Liver (tissue), 9 donors: Measurements from ENCODE around the gene KIF4A. TPM values are rescaled to one million over a fixed set of nuclear protein-coding genes. Genes with fewer than 3 reads are reported as not detected.
"Not testable (repeated sequence)": the region's sequence is repeated elsewhere in the genome, so short reads cannot be mapped to it uniquely, and the experiment has no call there.

ENCODE experiments used
- DNase-seq: peaks from one replicate; pipeline ENCODE4 v3.0.0-alpha.2; 2017; ENCODE audit warnings: low spot score
- H3K27ac ChIP-seq, 2 donors: one replicate each; pipeline ENCODE4 v1.7.0; 2013; ENCODE audit warnings: inconsistent platforms in 2 of 2, low read length in 2 of 2, control low read depth in 1 of 2, low read depth in 1 of 2, mild to moderate bottlenecking in 1 of 2
- H3K27me3 ChIP-seq, 4 donors: one replicate each; pipeline versions ENCODE4 v1.6.1 to v1.7.0; 2013; ENCODE audit warnings: low read length in 3 of 4, inconsistent platforms in 1 of 4, mild to moderate bottlenecking in 1 of 4, moderate library complexity in 1 of 4; ENCODE audit not compliant: control insufficient read depth in 4 of 4, insufficient read depth in 4 of 4
- H3K36me3 ChIP-seq, 4 donors: one replicate each; pipeline versions ENCODE4 v1.6.1 to v1.7.0; 2013; ENCODE audit warnings: low read length in 3 of 4, mild to moderate bottlenecking in 3 of 4, low read depth in 1 of 4, moderate library complexity in 1 of 4; ENCODE audit not compliant: control insufficient read depth in 4 of 4, insufficient read depth in 3 of 4
- H3K4me1 ChIP-seq, 4 donors: one replicate each; pipeline versions ENCODE4 v1.6.1 to v1.7.0; 2013; ENCODE audit warnings: low read length in 3 of 4, mild to moderate bottlenecking in 3 of 4, moderate library complexity in 1 of 4; ENCODE audit not compliant: control insufficient read depth in 4 of 4, insufficient read depth in 4 of 4
- H3K4me3 ChIP-seq, 3 donors: one replicate each; pipeline versions ENCODE4 v1.6.1 to v1.7.0; 2013; ENCODE audit warnings: low read length in 3 of 3, control low read depth in 1 of 3, low read depth in 1 of 3, mild to moderate bottlenecking in 1 of 3
- H3K9ac ChIP-seq, 2 donors: one replicate each; pipeline ENCODE4 v1.7.0; 2013; ENCODE audit warnings: low read length in 2 of 2, mild to moderate bottlenecking in 2 of 2, moderate library complexity in 2 of 2, control low read depth in 1 of 2, low read depth in 1 of 2
- H3K9me3 ChIP-seq, 4 donors: one replicate each; pipeline versions ENCODE4 v1.6.1 to v1.7.0; 2013; ENCODE audit warnings: low read length in 3 of 4; ENCODE audit not compliant: control insufficient read depth in 4 of 4
- ATF3 ChIP-seq: IDR thresholded peaks from 2 replicates; pipeline ENCODE4 v1.6.1; 2016; ENCODE audit warnings: antibody characterized with exemption
- FOXA2 ChIP-seq: IDR thresholded peaks from 2 replicates; pipeline ENCODE4 v1.6.1; 2016; ENCODE audit warnings: antibody characterized with exemption
- GABPA ChIP-seq, 2 donors: IDR thresholded peaks in 1 of 2; conservative IDR thresholded peaks in 1 of 2; 2 replicates each; pipeline ENCODE4 v1.6.1; 2016; ENCODE audit warnings: antibody characterized with exemption in 2 of 2, mild to moderate bottlenecking in 1 of 2, moderate library complexity in 1 of 2
- HNF4A ChIP-seq, 2 donors: conservative IDR thresholded peaks; 2 replicates each; pipeline ENCODE4 v1.6.1; 2016; ENCODE audit warnings: antibody characterized with exemption in 2 of 2, mild to moderate bottlenecking in 2 of 2
- JUND ChIP-seq, 2 donors: IDR thresholded peaks; 2 replicates each; pipeline ENCODE4 v1.6.1; 2016; ENCODE audit warnings: antibody characterized with exemption in 2 of 2
- NR2F2 ChIP-seq: IDR thresholded peaks from 2 replicates; pipeline ENCODE4 v1.6.1; 2016; ENCODE audit warnings: antibody characterized with exemption
- RAD21 ChIP-seq, 2 donors: IDR thresholded peaks; 2 replicates each; pipeline ENCODE4 v1.6.1; 2016; ENCODE audit warnings: antibody characterized with exemption in 2 of 2, mild to moderate bottlenecking in 2 of 2
- RXRA ChIP-seq, 2 donors: IDR thresholded peaks; 2 replicates each; pipeline ENCODE4 v1.6.1; 2017 to 2018; ENCODE audit warnings: antibody characterized with exemption in 2 of 2, mild to moderate bottlenecking in 1 of 2
- SP1 ChIP-seq: IDR thresholded peaks from 2 replicates; pipeline ENCODE4 v1.6.1; 2018; ENCODE audit warnings: antibody characterized with exemption, mild to moderate bottlenecking
- TAF1 ChIP-seq: conservative IDR thresholded peaks from 2 replicates; pipeline ENCODE4 v1.6.1; 2016; ENCODE audit warnings: antibody characterized with exemption, mild to moderate bottlenecking
- YY1 ChIP-seq: IDR thresholded peaks from 2 replicates; pipeline ENCODE4 v1.6.1; 2016; ENCODE audit warnings: antibody characterized with exemption, mild to moderate bottlenecking
- WGBS: extraction: QIAGEN DNeasy Blood & Tissue Kit; methylation state at CpG from one replicate; pipeline ENCODE4 v1.1.7; 2013; 5-methylcytosine and 5-hydroxymethylcytosine counted together
- polyA plus RNA-seq, 2 donors: library from polyadenylated mRNA; stranded (reverse) in 1 of 2; unstranded in 1 of 2; fragments of 200-250 nt in 1 of 2; fragments of >200 nt in 1 of 2; fragmentation: Nextera tagmentation in 1 of 2; extraction: Ambion mirVana in 1 of 2; gene quantifications; one replicate each; pipeline versions ENCODE4 v1.2.1 to v1.2.3, GENCODE V29; 2013 to 2015
- total RNA-seq, 2 donors: library from RNA; depleted of rRNA; stranded (reverse); fragments of >200 nt; gene quantifications; one replicate each; pipeline ENCODE4 v1.2.3, GENCODE V29; 2014
- TF ChIP-seq, protein P1 (sequence below): IDR thresholded peaks from 2 replicates; pipeline ENCODE4 v1.6.1; 2016; ENCODE audit warnings: antibody characterized with exemption
- TF ChIP-seq, protein P2 (sequence below): IDR thresholded peaks from 2 replicates; pipeline ENCODE4 v1.6.1; 2016; ENCODE audit warnings: antibody characterized with exemption
- TF ChIP-seq, protein P3 (sequence below): IDR thresholded peaks from 2 replicates; pipeline ENCODE4 v1.6.1; 2016; ENCODE audit warnings: antibody characterized with exemption, mild to moderate bottlenecking
- TF ChIP-seq, protein P4 (sequence below): fragments of 150-350 bp; IDR thresholded peaks from 2 replicates; pipeline ENCODE4 v1.5.1; 2017; ENCODE audit warnings: improper control_type of control experiment, low read depth, low read length; ENCODE audit not compliant: missing input control
- donor health status: healthy.
- donor health status: healthy.
- donor health status: healthy.
- donor health status: healthy.
- donor health status: healthy.

The KIF4A gene
- total and polyA plus RNA-seq, 4 donors, result under 0.01 to 17.3 (median 0.50) TPM

GRCh38 chrX:70301716-70302115 lies 11.8 kb downstream of the KIF4A start:
- no peaks in the 10 kb centered on the region for H3K9me3 ChIP-seq
- H3K27me3 ChIP-seq, result no peaks in the 10 kb centered on the region
- no peak overlapping the region for H3K9ac ChIP-seq
- WGBS, result 81% methylated on average over 3 of the region's 3 CpGs
- TF ChIP-seq, protein P1, sequence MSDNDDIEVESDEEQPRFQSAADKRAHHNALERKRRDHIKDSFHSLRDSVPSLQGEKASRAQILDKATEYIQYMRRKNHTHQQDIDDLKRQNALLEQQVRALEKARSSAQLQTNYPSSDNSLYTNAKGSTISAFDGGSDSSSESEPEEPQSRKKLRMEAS, result no peak
- no peak for TF ChIP-seq ATF3
- TF ChIP-seq JUND (IDR thresholded peaks at IDR 0.05), result no peak
- TF ChIP-seq RXRA (IDR thresholded peaks at IDR 0.05), result no peak
- no peak for TF ChIP-seq RAD21 (IDR thresholded peaks at IDR 0.05)
- TF ChIP-seq, protein P2, sequence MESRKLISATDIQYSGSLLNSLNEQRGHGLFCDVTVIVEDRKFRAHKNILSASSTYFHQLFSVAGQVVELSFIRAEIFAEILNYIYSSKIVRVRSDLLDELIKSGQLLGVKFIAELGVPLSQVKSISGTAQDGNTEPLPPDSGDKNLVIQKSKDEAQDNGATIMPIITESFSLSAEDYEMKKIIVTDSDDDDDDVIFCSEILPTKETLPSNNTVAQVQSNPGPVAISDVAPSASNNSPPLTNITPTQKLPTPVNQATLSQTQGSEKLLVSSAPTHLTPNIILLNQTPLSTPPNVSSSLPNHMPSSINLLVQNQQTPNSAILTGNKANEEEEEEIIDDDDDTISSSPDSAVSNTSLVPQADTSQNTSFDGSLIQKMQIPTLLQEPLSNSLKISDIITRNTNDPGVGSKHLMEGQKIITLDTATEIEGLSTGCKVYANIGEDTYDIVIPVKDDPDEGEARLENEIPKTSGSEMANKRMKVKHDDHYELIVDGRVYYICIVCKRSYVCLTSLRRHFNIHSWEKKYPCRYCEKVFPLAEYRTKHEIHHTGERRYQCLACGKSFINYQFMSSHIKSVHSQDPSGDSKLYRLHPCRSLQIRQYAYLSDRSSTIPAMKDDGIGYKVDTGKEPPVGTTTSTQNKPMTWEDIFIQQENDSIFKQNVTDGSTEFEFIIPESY, result no peak
- TF ChIP-seq YY1, result no peak
- TF ChIP-seq TAF1, result no peak
- no peaks in the 10 kb centered on the region for H3K36me3 ChIP-seq
- no peak for DNase-seq
- H3K4me1 ChIP-seq, result no peaks in the 10 kb centered on the region
- no peak overlapping the region for H3K4me3 ChIP-seq
- no peak overlapping the region for H3K27ac ChIP-seq

DNA sequence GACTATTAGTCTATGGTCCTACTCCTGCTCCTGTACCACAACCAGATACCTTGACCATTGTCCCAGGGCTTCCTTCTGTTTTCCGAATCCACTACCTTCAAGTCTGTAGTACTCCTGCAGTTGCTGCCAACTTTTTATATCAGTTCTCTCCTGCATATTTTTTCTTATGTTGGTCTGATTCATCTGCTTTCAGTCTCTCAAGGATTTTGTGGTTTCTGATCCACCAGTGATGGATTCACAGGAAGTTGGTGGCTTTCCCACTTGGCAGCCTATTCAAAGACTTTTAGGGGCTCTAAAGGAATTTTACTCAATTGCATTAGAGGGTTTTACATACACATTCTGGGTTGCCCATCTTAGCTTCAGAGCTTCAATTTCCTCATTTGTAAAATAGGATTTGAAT lies 23.6 kb downstream of the KIF4A start:
- 95% methylated on average over 1 of the region's 1 CpG for WGBS
- H3K9ac ChIP-seq, result no peak overlapping the region

GRCh38 chrX:70322784-70323183 lies 32.9 kb downstream of the KIF4A start:
- no peaks in the 10 kb centered on the region for H3K9me3 ChIP-seq
- no peak overlapping the region for H3K27ac ChIP-seq
- no peaks in the 10 kb centered on the region for H3K27me3 ChIP-seq
- no peaks in the 10 kb centered on the region for H3K4me1 ChIP-seq
- no peak for DNase-seq
- H3K9ac ChIP-seq, result no peak overlapping the region
- TF ChIP-seq, protein P3, sequence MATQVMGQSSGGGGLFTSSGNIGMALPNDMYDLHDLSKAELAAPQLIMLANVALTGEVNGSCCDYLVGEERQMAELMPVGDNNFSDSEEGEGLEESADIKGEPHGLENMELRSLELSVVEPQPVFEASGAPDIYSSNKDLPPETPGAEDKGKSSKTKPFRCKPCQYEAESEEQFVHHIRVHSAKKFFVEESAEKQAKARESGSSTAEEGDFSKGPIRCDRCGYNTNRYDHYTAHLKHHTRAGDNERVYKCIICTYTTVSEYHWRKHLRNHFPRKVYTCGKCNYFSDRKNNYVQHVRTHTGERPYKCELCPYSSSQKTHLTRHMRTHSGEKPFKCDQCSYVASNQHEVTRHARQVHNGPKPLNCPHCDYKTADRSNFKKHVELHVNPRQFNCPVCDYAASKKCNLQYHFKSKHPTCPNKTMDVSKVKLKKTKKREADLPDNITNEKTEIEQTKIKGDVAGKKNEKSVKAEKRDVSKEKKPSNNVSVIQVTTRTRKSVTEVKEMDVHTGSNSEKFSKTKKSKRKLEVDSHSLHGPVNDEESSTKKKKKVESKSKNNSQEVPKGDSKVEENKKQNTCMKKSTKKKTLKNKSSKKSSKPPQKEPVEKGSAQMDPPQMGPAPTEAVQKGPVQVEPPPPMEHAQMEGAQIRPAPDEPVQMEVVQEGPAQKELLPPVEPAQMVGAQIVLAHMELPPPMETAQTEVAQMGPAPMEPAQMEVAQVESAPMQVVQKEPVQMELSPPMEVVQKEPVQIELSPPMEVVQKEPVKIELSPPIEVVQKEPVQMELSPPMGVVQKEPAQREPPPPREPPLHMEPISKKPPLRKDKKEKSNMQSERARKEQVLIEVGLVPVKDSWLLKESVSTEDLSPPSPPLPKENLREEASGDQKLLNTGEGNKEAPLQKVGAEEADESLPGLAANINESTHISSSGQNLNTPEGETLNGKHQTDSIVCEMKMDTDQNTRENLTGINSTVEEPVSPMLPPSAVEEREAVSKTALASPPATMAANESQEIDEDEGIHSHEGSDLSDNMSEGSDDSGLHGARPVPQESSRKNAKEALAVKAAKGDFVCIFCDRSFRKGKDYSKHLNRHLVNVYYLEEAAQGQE, result no peak
- TF ChIP-seq RAD21 (IDR thresholded peaks at IDR 0.05) (no peak), GABPA (IDR thresholded peaks at IDR 0.05 in 1 of 2, conservative IDR thresholded peaks at IDR 0.05 in 1 of 2) (no peak), NR2F2 (no peak), JUND (IDR thresholded peaks at IDR 0.05) (no peak), YY1 (no peak), HNF4A (conservative IDR thresholded peaks at IDR 0.05) (no peak)
- WGBS, result over 99% methylated on average over 4 of the region's 4 CpGs
- H3K4me3 ChIP-seq, result no peak overlapping the region
- no peaks in the 10 kb centered on the region for H3K36me3 ChIP-seq

More for the DNA sequence above, 23.6 kb downstream of the KIF4A start:
- H3K9me3 ChIP-seq, result peaks cover 0 to 3% (median under 1%) of the 10 kb centered on the region in 4 donors
- no peaks in the 10 kb centered on the region for H3K4me1 ChIP-seq
- H3K27ac ChIP-seq, result no peak overlapping the region
- TF ChIP-seq, protein P1, result no peak
- TF ChIP-seq NR2F2 (no peak), JUND (IDR thresholded peaks at IDR 0.05) (no peak), GABPA (IDR thresholded peaks at IDR 0.05 in 1 of 2, conservative IDR thresholded peaks at IDR 0.05 in 1 of 2) (no peak), YY1 (no peak), SP1 (no peak), FOXA2 (no peak)
- TF ChIP-seq, protein P4, sequence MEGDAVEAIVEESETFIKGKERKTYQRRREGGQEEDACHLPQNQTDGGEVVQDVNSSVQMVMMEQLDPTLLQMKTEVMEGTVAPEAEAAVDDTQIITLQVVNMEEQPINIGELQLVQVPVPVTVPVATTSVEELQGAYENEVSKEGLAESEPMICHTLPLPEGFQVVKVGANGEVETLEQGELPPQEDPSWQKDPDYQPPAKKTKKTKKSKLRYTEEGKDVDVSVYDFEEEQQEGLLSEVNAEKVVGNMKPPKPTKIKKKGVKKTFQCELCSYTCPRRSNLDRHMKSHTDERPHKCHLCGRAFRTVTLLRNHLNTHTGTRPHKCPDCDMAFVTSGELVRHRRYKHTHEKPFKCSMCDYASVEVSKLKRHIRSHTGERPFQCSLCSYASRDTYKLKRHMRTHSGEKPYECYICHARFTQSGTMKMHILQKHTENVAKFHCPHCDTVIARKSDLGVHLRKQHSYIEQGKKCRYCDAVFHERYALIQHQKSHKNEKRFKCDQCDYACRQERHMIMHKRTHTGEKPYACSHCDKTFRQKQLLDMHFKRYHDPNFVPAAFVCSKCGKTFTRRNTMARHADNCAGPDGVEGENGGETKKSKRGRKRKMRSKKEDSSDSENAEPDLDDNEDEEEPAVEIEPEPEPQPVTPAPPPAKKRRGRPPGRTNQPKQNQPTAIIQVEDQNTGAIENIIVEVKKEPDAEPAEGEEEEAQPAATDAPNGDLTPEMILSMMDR, result no peak
- no peak overlapping the region for H3K4me3 ChIP-seq
- H3K36me3 ChIP-seq, result no peaks in the 10 kb centered on the region
- peaks cover 0 to 9% (median 0%) of the 10 kb centered on the region in 4 donors for H3K27me3 ChIP-seq
- DNase-seq, result no peak

DNA sequence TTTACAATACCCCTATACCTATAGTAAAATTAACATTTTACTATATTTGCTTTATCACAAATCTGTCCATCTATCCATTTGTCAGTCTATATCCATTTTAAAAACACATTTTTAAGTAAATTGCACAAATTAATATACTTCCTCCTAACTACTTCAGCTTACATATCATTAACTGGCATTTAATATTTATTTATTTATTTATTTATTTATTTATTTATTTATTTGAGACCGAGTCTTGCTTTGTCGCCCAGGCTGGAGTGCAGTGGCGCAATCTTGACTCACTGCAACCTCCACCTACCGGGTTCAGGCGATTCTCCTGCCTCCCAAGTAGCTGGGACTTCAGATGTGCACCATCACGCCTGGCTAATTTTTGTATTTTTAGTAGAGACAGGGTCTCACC lies 33.7 kb downstream of the KIF4A start:
- DNase-seq, H3K9me3 ChIP-seq, H3K27me3 ChIP-seq, H3K9ac ChIP-seq, H3K27ac ChIP-seq, H3K4me3 ChIP-seq, H3K4me1 ChIP-seq, H3K36me3 ChIP-seq: not testable (repeated sequence)
- 99% methylated on average over 6 of the region's 6 CpGs for WGBS
